Activated naive CD4-positive, alpha-beta T cell treated with anti-CD3 and anti-CD28 coated beads, Interleukin-2, amount 50 U/mL, for 72 hours (primary cell): ENCODE results near the gene CLTB. TPM values are rescaled to one million over a fixed set of nuclear protein-coding genes. Genes with fewer than 3 reads are reported as not detected.

Source experiments
- ATAC-seq, 2 donors: fragments of 150-1000 bp; cut with Tn5 transposase; 2 replicates each; pipeline ENCODE4 v1.10.0; 2021; ENCODE audit warnings: mild to moderate bottlenecking in 2 of 2, moderate library complexity in 2 of 2
- DNase-seq, 2 donors: peaks; one replicate each; pipeline ENCODE4 v3.0.0; 2021 to 2022; ENCODE audit warnings: low spot score in 2 of 2
- H3K27ac Mint-ChIP-seq, 2 donors: one replicate each; pipeline ENCODE4 v1.8.0; 2022; ENCODE audit warnings: mild to moderate bottlenecking in 2 of 2, mixed read lengths in 2 of 2
- H3K36me3 Mint-ChIP-seq, 2 donors: one replicate each; pipeline ENCODE4 v1.8.0; 2022; ENCODE audit warnings: mixed read lengths in 2 of 2
- H3K9me3 Mint-ChIP-seq, 2 donors: one replicate each; pipeline ENCODE4 v1.8.0; 2022; ENCODE audit warnings: mixed read lengths in 2 of 2
- total RNA-seq, 2 donors: library from RNA; stranded (reverse); gene quantifications; one replicate each; pipeline ENCODE4 v1.2.3, GENCODE V29; 2022

Gene CLTB
- total RNA-seq, 2 donors from 2014 or later: 41.8 to 48.6 TPM

- no peak for DNase-seq
- no peaks in the 10 kb centered on the region for H3K36me3 Mint-ChIP-seq
- ATAC-seq: no peak
- H3K9me3 Mint-ChIP-seq: no peaks in the 10 kb centered on the region
- no peak overlapping the region for H3K27ac Mint-ChIP-seq
Observed at GRCh38 chr5:176438959-176439757, 22.8 kb upstream of the CLTB start.

GRCh38 chr5:176436656-176437055 lies 20.3 kb upstream of the CLTB start:
- no peaks in the 10 kb centered on the region for H3K36me3 Mint-ChIP-seq
- DNase-seq (no peak), ATAC-seq (peak; percentile 50 to 62)
- no peak overlapping the region for H3K27ac Mint-ChIP-seq
- no peaks in the 10 kb centered on the region for H3K9me3 Mint-ChIP-seq

GRCh38 chr5:176432707-176433106 lies 16.4 kb upstream of the CLTB start:
- DNase-seq (no peak), ATAC-seq (no peak)
- H3K36me3 Mint-ChIP-seq: no peaks in the 10 kb centered on the region
- no peak overlapping the region for H3K27ac Mint-ChIP-seq
- H3K9me3 Mint-ChIP-seq: no peaks in the 10 kb centered on the region

- Mint-ChIP-seq H3K36me3 (peaks cover 0 to 6% of the 10 kb centered on the region in 2 donors), H3K27ac (no peak overlapping the region), H3K9me3 (peaks cover 0 to 4% of the 10 kb centered on the region in 2 donors)
- no peak for ATAC-seq
- no peak for DNase-seq
Observed at GRCh38 chr5:176429972-176430371, 13.6 kb upstream of the CLTB start.

- Mint-ChIP-seq H3K27ac (no peak overlapping the region), H3K36me3 (peaks cover 0 to 6% of the 10 kb centered on the region in 2 donors), H3K9me3 (peaks cover 0 to 4% of the 10 kb centered on the region in 2 donors)
- ATAC-seq: no peak
- DNase-seq: no peak
Observed at GRCh38 chr5:176427971-176428370, 11.6 kb upstream of the CLTB start.

GRCh38 chr5:176426876-176427275 lies 10.5 kb upstream of the CLTB start:
- peaks cover 0 to 4% of the 10 kb centered on the region in 2 donors for H3K9me3 Mint-ChIP-seq
- ATAC-seq: no peak
- peaks cover 0 to 6% of the 10 kb centered on the region in 2 donors for H3K36me3 Mint-ChIP-seq

GRCh38 chr5:176425791-176426190 lies 9.5 kb upstream of the CLTB start:
- Mint-ChIP-seq H3K27ac (no peak overlapping the region), H3K9me3 (peaks cover 0 to 4% of the 10 kb centered on the region in 2 donors), H3K36me3 (peaks cover 0 to 6% of the 10 kb centered on the region in 2 donors)
- ATAC-seq (no peak), DNase-seq (no peak)

More at GRCh38 chr5:176426876-176427275, 10.5 kb upstream of the CLTB start:
- no peak for DNase-seq
- no peak overlapping the region for H3K27ac Mint-ChIP-seq

GRCh38 chr5:176425138-176425537 lies 8.8 kb upstream of the CLTB start:
- Mint-ChIP-seq H3K27ac (no peak overlapping the region), H3K9me3 (peaks cover 0 to 4% of the 10 kb centered on the region in 2 donors), H3K36me3 (peaks cover 0 to 6% of the 10 kb centered on the region in 2 donors)
- DNase-seq (no peak), ATAC-seq (no peak)

GRCh38 chr5:176424181-176424580 lies 7.8 kb upstream of the CLTB start:
- DNase-seq (no peak), ATAC-seq (no peak)
- H3K9me3 Mint-ChIP-seq: peaks cover 0 to 4% of the 10 kb centered on the region in 2 donors
- peaks cover 0 to 6% of the 10 kb centered on the region in 2 donors for H3K36me3 Mint-ChIP-seq
- no peak overlapping the region for H3K27ac Mint-ChIP-seq

GRCh38 chr5:176420972-176421544 lies 4.7 kb upstream of the CLTB start:
- Mint-ChIP-seq H3K36me3 (peaks cover 0 to 6% of the 10 kb centered on the region in 2 donors), H3K9me3 (peaks cover 0 to 4% of the 10 kb centered on the region in 2 donors), H3K27ac (no peak overlapping the region)
- no peak for ATAC-seq
- no peak for DNase-seq

GRCh38 chr5:176420086-176420485 lies 3.7 kb upstream of the CLTB start:
- no peaks in the 10 kb centered on the region for H3K9me3 Mint-ChIP-seq
- H3K36me3 Mint-ChIP-seq: no peaks in the 10 kb centered on the region
- DNase-seq: no peak
- no peak for ATAC-seq
- H3K27ac Mint-ChIP-seq: no peak overlapping the region

GRCh38 chr5:176418251-176418650 lies 1.9 kb upstream of the CLTB start:
- ATAC-seq (no peak), DNase-seq (no peak)
- peak overlapping the region in 1 of 2 donors; percentile 9 for H3K27ac Mint-ChIP-seq
- no peaks in the 10 kb centered on the region for H3K36me3 Mint-ChIP-seq
- H3K9me3 Mint-ChIP-seq: no peaks in the 10 kb centered on the region

- H3K27ac Mint-ChIP-seq: peak overlapping the region in 1 of 2 donors; percentile 15
Observed at GRCh38 chr5:176416965-176417364, 626 bp upstream of the CLTB start.

GRCh38 chr5:176415240-176415951 lies 943 bp downstream of the CLTB start:
- Mint-ChIP-seq H3K27ac (peak overlapping the region; percentile 15 to 37), H3K9me3 (no peaks in the 10 kb centered on the region), H3K36me3 (no peaks in the 10 kb centered on the region)
- ATAC-seq: no peak
- DNase-seq: peak in 1 of 2 donors; percentile 14

More at GRCh38 chr5:176416965-176417364, 626 bp upstream of the CLTB start:
- no peaks in the 10 kb centered on the region for H3K9me3 Mint-ChIP-seq
- no peaks in the 10 kb centered on the region for H3K36me3 Mint-ChIP-seq
- DNase-seq (no peak), ATAC-seq (no peak)

GRCh38 chr5:176414704-176415103 lies 1.6 kb downstream of the CLTB start:
- ATAC-seq (no peak), DNase-seq (no peak)
- Mint-ChIP-seq H3K9me3 (no peaks in the 10 kb centered on the region), H3K36me3 (peaks cover 0 to 5% of the 10 kb centered on the region in 2 donors), H3K27ac (peak overlapping the region; percentile 37 to 61)

- Mint-ChIP-seq H3K9me3 (no peaks in the 10 kb centered on the region), H3K36me3 (peaks cover 0 to 6% of the 10 kb centered on the region in 2 donors), H3K27ac (peak overlapping the region in 1 of 2 donors; percentile 32)
- ATAC-seq (no peak), DNase-seq (no peak)
Observed at GRCh38 chr5:176413709-176414191, 2.6 kb downstream of the CLTB start.

GRCh38 chr5:176413255-176413565 lies 3.1 kb downstream of the CLTB start:
- no peak for DNase-seq
- peaks cover 0 to 6% of the 10 kb centered on the region in 2 donors for H3K36me3 Mint-ChIP-seq
- no peaks in the 10 kb centered on the region for H3K9me3 Mint-ChIP-seq
- ATAC-seq: no peak
- H3K27ac Mint-ChIP-seq: peak overlapping the region; percentile 32 to 90
